Large intestine (tissue), 3 donors: ENCODE data around the gene SOX2. TPM values are rescaled to one million over a fixed set of nuclear protein-coding genes. Genes with fewer than 3 reads are reported as not detected.

Source experiments
- DNase-seq, 2 donors: peaks; one replicate each; pipeline versions ENCODE4 v3.0.0 to v3.0.0-alpha.2; 2013
- H3K27ac ChIP-seq: one replicate; pipeline ENCODE4 v1.5.1; 2013; ENCODE audit warnings: low read length
- H3K27me3 ChIP-seq: 2 replicates; pipeline ENCODE4 v1.6.1; 2013; ENCODE audit warnings: low read length; ENCODE audit not compliant: control insufficient read depth, insufficient read depth
- H3K36me3 ChIP-seq: 2 replicates; pipeline ENCODE4 v1.6.1; 2013; ENCODE audit warnings: low read length; ENCODE audit not compliant: control insufficient read depth, insufficient read depth
- H3K4me1 ChIP-seq: one replicate; pipeline ENCODE4 v1.6.1; 2013; ENCODE audit warnings: low read length; ENCODE audit not compliant: control insufficient read depth, insufficient read depth
- H3K4me3 ChIP-seq: one replicate; pipeline ENCODE4 v1.5.1; 2013; ENCODE audit warnings: low read length
- H3K9me3 ChIP-seq: one replicate; pipeline ENCODE4 v1.6.1; 2013; ENCODE audit warnings: mild to moderate bottlenecking, low read depth, low read length, moderate library complexity; ENCODE audit not compliant: control insufficient read depth
- WGBS: methylation state at CpG from one replicate; pipeline ENCODE4 v1.1.5; 2013; ENCODE audit warnings: low lambda C conversion rate; ENCODE audit not compliant: insufficient coverage; 5-methylcytosine and 5-hydroxymethylcytosine counted together
- polyA plus RNA-seq: library from polyadenylated mRNA; unstranded; fragments of 120-200 nt; gene quantifications from one replicate; pipeline ENCODE4 v1.2.1, GENCODE V29; 2013

SOX2 gene
- polyA plus RNA-seq, 1 donor = 1.8 TPM

DNA sequence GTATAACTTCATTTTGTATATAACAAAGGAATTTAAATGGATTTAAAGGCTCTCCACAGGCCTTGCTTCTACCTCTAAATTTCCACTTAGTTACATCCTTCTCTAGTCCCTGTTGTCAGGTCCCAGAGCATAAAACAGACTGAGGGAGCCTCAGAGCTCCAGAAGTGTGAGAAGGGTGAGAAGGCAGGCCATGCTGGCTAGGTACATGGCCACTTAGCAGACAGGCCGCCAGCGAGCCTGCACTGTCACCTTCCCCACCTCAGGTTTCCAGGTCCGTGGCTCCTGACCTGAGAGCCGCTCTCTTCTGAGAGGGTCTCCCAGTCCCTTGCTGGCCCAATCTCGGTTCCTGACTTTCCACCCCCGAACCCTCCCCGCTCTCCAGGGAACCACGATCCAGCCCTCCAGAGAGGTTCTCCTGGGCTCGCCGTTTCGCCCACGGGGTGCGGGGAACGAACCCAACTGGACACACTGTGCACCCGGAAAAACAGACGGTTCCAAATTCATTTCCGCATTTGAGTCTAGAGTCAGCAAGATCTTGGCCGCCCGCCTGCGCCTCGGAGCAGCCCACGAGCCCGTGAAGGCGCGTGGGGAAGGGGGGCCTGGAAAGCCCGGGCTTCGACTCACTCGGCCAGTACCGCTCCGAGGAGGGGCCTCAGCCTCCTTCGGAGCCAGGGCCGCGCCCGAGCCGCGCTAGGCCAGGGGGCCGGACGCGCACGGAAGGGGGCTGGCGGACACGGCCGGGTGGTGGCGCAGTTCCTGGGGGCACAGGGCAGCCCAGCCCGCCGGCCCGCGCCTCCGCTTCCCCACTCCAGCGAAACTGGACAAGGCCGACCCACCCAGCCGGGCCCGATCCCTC lies 16.7 kb upstream of the SOX2 start:
- peaks cover 12% of the 10 kb centered on the region for H3K4me1 ChIP-seq
- no peak overlapping the region for H3K27ac ChIP-seq
- no peaks in the 10 kb centered on the region for H3K36me3 ChIP-seq
- WGBS = no CpG with 5 or more reads among the region's 53 CpGs
- H3K9me3 ChIP-seq = peaks cover 4% of the 10 kb centered on the region
- peaks cover 69% of the 10 kb centered on the region for H3K27me3 ChIP-seq
- peak overlapping the region; percentile 43 for H3K4me3 ChIP-seq
- peak; percentile 28 to 65 for DNase-seq

GRCh38 chr3:181695661-181696491 lies 15.8 kb upstream of the SOX2 start:
- Histone ChIP-seq H3K27me3 (peaks cover 70% of the 10 kb centered on the region), H3K4me1 (peaks cover 12% of the 10 kb centered on the region), H3K9me3 (peaks cover 4% of the 10 kb centered on the region), H3K27ac (no peak overlapping the region), H3K36me3 (no peaks in the 10 kb centered on the region), H3K4me3 (peak overlapping the region; percentile 43)
- DNase-seq = peak in 1 of 2 donors; percentile 25
- 2% methylated on average over 9 of the region's 65 CpGs for WGBS

DNA sequence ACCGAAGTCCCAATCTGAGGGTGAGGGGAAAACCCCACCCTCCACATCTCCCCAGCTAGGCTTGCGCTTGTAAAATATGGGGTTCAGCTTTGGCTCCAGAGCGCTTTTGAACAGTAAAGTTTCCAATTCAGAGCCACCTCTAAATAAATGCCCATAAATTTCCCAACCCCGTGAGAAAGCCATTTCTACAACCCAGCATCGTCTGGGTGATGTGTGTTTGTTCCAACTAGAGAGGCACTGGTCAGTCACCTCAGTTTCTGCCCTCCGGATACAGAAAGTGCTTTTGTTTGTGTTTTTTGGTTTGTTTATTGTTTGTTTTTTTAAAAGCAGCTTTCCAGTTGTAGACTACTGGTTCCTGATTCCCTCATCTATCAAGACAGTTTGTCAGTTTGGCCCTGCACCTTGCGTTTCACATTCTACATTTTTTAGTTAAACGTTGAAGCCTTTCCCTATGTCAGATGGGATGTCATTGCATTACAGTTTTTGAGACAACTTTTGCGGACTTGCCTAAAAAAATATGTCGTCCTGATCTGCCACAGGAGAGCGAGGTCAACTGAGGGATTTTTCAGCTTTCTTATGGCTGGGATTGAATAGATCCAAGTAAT lies 15.0 kb upstream of the SOX2 start:
- Histone ChIP-seq H3K27me3 (peaks cover 75% of the 10 kb centered on the region), H3K36me3 (no peaks in the 10 kb centered on the region), H3K27ac (no peak overlapping the region), H3K4me3 (no peak overlapping the region), H3K4me1 (peaks cover 12% of the 10 kb centered on the region), H3K9me3 (peaks cover 4% of the 10 kb centered on the region)
- no peak for DNase-seq
- no CpG with 5 or more reads among the region's 11 CpGs for WGBS

DNA sequence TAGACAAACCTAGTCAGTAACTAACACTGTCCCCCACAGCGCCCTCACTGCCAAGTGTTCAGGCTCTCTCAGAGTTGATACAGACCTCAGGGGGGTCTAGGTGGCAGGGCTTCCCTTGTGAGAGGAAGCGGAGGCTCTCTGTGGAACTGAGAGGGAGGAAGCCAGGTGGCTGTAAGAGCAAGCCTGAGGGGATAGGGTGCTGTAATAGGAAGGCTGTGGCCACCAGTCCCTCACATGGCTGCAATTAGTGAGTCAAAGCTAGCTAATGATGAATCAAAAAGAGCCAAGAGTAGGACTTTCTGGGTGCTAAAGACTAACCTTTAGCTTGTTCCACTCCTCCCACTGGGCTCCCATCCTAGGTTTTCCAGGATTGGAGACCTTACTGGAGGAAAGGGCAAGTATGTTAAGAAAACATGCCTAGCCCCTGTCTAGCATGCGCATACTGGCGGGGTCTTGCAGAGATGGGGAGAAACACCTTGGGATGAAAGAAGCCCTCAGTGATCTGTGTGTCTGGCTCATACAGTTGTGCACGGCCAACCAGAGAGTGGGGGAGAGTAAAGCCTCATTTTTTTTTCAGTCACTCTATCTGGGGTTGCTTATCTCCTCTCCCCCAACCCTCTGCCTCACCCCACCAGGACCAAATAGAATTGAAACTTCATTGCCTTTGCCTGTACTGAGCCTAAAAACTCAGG lies 13.3 kb upstream of the SOX2 start:
- Histone ChIP-seq H3K27me3 (peaks cover 86% of the 10 kb centered on the region), H3K4me1 (peaks cover 12% of the 10 kb centered on the region), H3K36me3 (no peaks in the 10 kb centered on the region), H3K9me3 (peaks cover 4% of the 10 kb centered on the region), H3K4me3 (no peak overlapping the region), H3K27ac (no peak overlapping the region)
- DNase-seq = no peak
- no CpG with 5 or more reads among the region's 5 CpGs for WGBS

- H3K36me3 ChIP-seq = no peaks in the 10 kb centered on the region
- H3K27ac ChIP-seq = no peak overlapping the region
- no peak overlapping the region for H3K4me3 ChIP-seq
- no peak for DNase-seq
- peaks cover 92% of the 10 kb centered on the region for H3K27me3 ChIP-seq
- peaks cover 8% of the 10 kb centered on the region for H3K9me3 ChIP-seq
- WGBS = 0% methylated on average over 1 of the region's 14 CpGs
- peaks cover 12% of the 10 kb centered on the region for H3K4me1 ChIP-seq
Measured at GRCh38 chr3:181699171-181699903, 12.4 kb upstream of the SOX2 start.

DNA sequence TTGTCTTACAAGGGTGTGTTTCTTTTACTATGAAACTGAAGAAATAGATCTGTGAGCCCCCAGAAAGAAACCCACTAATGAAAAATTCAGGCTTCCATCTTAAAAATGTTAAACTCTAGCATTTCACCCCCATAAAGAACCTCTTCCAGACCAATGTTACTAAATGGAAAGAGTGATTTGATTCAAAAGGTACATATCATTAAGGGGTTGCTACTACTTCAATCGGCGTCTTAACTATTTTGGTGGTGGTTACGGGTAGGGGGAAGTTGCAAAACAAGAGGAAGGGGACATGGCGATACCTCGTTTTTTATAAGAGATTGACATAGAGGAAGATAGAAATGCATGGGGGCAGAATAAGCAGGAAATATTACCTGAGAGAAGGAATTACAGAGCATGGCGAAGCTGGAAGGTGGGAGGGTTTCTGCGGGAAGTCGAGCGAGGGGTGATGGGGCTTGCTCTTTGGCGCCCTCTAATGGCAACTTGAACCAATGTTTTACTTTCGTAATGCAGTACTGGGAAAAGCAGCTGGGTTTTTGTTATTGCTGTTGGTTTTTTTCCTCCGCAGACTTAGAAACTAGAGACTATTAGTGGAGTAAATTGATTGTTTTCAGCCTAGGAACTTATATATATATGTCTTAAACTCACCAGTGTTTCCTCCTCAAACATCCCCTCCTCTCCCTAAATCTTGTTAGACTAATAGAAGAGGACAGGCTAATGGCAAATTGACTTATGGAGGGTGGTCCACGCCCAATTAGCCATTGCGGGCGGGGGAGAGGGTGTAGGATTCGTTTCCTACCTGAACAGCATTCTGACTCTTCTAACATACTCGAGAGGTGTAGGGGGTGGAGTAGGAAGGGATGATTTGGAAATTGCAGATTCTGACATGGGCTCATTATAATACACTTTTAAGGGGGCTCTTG lies 11.3 kb upstream of the SOX2 start:
- H3K36me3 ChIP-seq = no peaks in the 10 kb centered on the region
- 18% methylated on average over 5 of the region's 17 CpGs for WGBS
- DNase-seq = peak; percentile 65 to 67
- H3K4me1 ChIP-seq = peaks cover 12% of the 10 kb centered on the region
- peaks cover 8% of the 10 kb centered on the region for H3K9me3 ChIP-seq
- H3K27ac ChIP-seq = no peak overlapping the region
- H3K27me3 ChIP-seq = peaks cover 95% of the 10 kb centered on the region
- no peak overlapping the region for H3K4me3 ChIP-seq

- Histone ChIP-seq H3K9me3 (peaks cover 5% of the 10 kb centered on the region), H3K27ac (no peak overlapping the region), H3K27me3 (peaks cover 95% of the 10 kb centered on the region), H3K4me3 (no peak overlapping the region), H3K36me3 (no peaks in the 10 kb centered on the region), H3K4me1 (peaks cover 6% of the 10 kb centered on the region)
- DNase-seq = no peak
- WGBS = 0% methylated on average over 2 of the region's 5 CpGs
Measured at GRCh38 chr3:181701096-181701495, 10.6 kb upstream of the SOX2 start.

- H3K4me3 ChIP-seq = no peak overlapping the region
- no peaks in the 10 kb centered on the region for H3K4me1 ChIP-seq
- no peaks in the 10 kb centered on the region for H3K36me3 ChIP-seq
- peaks cover 5% of the 10 kb centered on the region for H3K9me3 ChIP-seq
- H3K27ac ChIP-seq = no peak overlapping the region
- DNase-seq = no peak
- WGBS = no CpG with 5 or more reads among the region's 44 CpGs
- H3K27me3 ChIP-seq = peaks cover 90% of the 10 kb centered on the region
Measured at GRCh38 chr3:181703601-181704420, 7.9 kb upstream of the SOX2 start.
